ENCODE data around the gene RAB40B. TPM values are rescaled to one million over a fixed set of nuclear protein-coding genes. Genes with fewer than 3 reads are reported as not detected.

RAB40B gene
- total and polyA plus RNA-seq, 2 of the 13 experiments (the other 11 are each of a cell fraction or from before 2014, with no cell fraction given): 6.2 to 6.5 TPM

DNA sequence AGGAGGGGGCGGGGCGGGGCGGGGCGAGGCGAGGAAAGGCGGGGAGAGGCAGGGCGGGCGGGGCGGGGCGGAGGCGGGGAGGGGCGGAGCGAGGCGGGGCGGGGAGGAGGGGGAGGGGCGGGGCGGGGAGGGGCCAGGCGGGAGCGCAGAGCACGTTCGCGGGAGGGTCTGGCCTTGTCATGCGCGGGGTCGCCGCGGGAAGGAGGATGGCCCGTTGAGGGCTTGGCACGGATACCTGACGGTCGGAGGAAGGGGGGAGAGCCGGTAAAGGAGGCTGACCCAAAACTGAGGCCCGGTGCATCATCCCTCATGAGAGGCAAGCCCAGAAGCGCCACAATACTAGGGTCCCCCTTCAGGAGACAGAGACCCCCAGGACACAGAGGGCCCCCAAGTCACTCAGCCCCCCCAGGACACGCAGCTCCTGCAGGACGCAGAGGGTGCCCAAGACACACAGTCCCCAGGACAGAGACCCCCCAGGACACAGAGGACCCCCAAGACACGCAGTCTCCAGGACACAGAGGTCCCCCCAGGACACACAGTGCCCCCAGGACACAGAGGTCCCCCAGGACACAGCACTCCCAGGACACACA, 49.7 kb downstream of the RAB40B start (continued):
- TF ChIP-seq NR2F1 (CRISPR knock-in tag; IDR thresholded peaks at IDR 0.05) (no peak), ZNF124 (CRISPR knock-in tag; IDR thresholded peaks at IDR 0.05) (no peak), BHLHE40 (IDR thresholded peaks at IDR 0.05; ENCODE audit: low read length) (no peak), EEA1 (CRISPR knock-in tag; IDR thresholded peaks at IDR 0.05; ENCODE audit: borderline replicate concordance) (no peak), RARA (CRISPR knock-in tag; IDR thresholded peaks at IDR 0.05) (no peak), ZNF138 (CRISPR knock-in tag; IDR thresholded peaks at IDR 0.05; ENCODE audit: low read depth) (no peak), ZBTB7A (CRISPR knock-in tag; IDR thresholded peaks at IDR 0.05) (peak; percentile 48; the same call in 1 of the 2 replicates), ZNF674 (CRISPR knock-in tag; IDR thresholded peaks at IDR 0.05; ENCODE audit: low read depth) (0 out of 2 replicates have a peak, but pooled peaks have one; percentile 1), HOXA9 (CRISPR knock-in tag; IDR thresholded peaks at IDR 0.05; ENCODE audit: borderline replicate concordance) (no peak), SNAI1 (CRISPR knock-in tag; IDR thresholded peaks at IDR 0.05; ENCODE audit: borderline replicate concordance) (peak; percentile 36; the same call in 1 of the 2 replicates), ZSCAN22 (CRISPR knock-in tag; IDR thresholded peaks at IDR 0.05) (no peak), KDM3A (CRISPR knock-in tag; IDR thresholded peaks at IDR 0.05; ENCODE audit: low read depth) (no peak), DNMT3B (CRISPR knock-in tag; conservative IDR thresholded peaks at IDR 0.05) (no peak), NFYB (CRISPR knock-in tag; IDR thresholded peaks at IDR 0.05) (no peak), MED1 (CRISPR knock-in tag; IDR thresholded peaks at IDR 0.05) (no peak), ZNF549 (CRISPR knock-in tag; IDR thresholded peaks at IDR 0.05) (no peak), ZFP82 (CRISPR knock-in tag; IDR thresholded peaks at IDR 0.05; ENCODE audit: borderline replicate concordance) (peak; percentile 33; the same call in 1 of the 2 replicates), NR2F2 (IDR thresholded peaks at IDR 0.05; ENCODE audit: borderline replicate concordance, low read depth) (no peak), ZNF616 (CRISPR knock-in tag; IDR thresholded peaks at IDR 0.05; ENCODE audit: low read depth) (no peak), HES4 (CRISPR knock-in tag; IDR thresholded peaks at IDR 0.05; ENCODE audit: borderline replicate concordance) (peak; percentile 69; the same call in 1 of the 2 replicates), SRSF1 (optimal IDR thresholded peaks at IDR 0.05; ENCODE audit: low read depth, low read length) (peak; percentile 69), ZNF441 (CRISPR knock-in tag; IDR thresholded peaks at IDR 0.05; ENCODE audit: borderline replicate concordance) (0 out of 2 replicates have a peak, but pooled peaks have one; percentile 8), POLR2AphosphoS5 (IDR thresholded peaks at IDR 0.05; ENCODE audit: low read depth, low read length) (peak; percentile 52; the same call in 1 of the 2 replicates), ZNF484 (CRISPR knock-in tag; IDR thresholded peaks at IDR 0.05; ENCODE audit: borderline replicate concordance, low read depth) (no peak), ELF1 (CRISPR knock-in tag; IDR thresholded peaks at IDR 0.05) (no peak), KDM4B (CRISPR knock-in tag; IDR thresholded peaks at IDR 0.05) (no peak)
- TF ChIP-seq, protein P1, sequence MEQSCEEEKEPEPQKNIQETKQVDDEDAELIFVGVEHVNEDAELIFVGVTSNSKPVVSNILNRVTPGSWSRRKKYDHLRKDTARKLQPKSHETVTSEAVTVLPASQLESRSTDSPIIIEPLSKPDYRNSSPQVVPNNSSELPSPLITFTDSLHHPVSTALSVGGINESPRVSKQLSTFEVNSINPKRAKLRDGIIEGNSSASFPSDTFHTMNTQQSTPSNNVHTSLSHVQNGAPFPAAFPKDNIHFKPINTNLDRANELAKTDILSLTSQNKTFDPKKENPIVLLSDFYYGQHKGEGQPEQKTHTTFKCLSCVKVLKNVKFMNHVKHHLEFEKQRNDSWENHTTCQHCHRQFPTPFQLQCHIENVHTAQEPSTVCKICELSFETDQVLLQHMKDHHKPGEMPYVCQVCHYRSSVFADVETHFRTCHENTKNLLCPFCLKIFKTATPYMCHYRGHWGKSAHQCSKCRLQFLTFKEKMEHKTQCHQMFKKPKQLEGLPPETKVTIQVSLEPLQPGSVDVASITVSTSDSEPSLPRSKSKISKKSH (CRISPR knock-in tag; IDR thresholded peaks at IDR 0.05; ENCODE audit: borderline replicate concordance): peak; percentile 41; the same call in 1 of the 2 replicates
- TF ChIP-seq, protein P2, sequence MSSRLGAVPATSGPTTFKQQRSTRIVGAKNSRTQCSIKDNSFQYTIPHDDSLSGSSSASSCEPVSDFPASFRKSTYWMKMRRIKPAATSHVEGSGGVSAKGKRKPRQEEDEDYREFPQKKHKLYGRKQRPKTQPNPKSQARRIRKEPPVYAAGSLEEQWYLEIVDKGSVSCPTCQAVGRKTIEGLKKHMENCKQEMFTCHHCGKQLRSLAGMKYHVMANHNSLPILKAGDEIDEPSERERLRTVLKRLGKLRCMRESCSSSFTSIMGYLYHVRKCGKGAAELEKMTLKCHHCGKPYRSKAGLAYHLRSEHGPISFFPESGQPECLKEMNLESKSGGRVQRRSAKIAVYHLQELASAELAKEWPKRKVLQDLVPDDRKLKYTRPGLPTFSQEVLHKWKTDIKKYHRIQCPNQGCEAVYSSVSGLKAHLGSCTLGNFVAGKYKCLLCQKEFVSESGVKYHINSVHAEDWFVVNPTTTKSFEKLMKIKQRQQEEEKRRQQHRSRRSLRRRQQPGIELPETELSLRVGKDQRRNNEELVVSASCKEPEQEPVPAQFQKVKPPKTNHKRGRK (CRISPR knock-in tag; IDR thresholded peaks at IDR 0.05): no peak
- TF ChIP-seq, protein P3, sequence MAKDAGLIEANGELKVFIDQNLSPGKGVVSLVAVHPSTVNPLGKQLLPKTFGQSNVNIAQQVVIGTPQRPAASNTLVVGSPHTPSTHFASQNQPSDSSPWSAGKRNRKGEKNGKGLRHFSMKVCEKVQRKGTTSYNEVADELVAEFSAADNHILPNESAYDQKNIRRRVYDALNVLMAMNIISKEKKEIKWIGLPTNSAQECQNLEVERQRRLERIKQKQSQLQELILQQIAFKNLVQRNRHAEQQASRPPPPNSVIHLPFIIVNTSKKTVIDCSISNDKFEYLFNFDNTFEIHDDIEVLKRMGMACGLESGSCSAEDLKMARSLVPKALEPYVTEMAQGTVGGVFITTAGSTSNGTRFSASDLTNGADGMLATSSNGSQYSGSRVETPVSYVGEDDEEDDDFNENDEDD (CRISPR knock-in tag; IDR thresholded peaks at IDR 0.05; ENCODE audit: borderline replicate concordance): no peak
